GM12872 (cell line): Measurements from ENCODE around the gene TMPRSS7.

Experiments
- TF ChIP-seq, protein P1 (sequence below): IDR thresholded peaks from 3 replicates; pipeline ENCODE4 v1.5.1; 2011; ENCODE audit warnings: low read depth, mild to moderate bottlenecking, low read length, moderate library complexity; ENCODE audit not compliant: insufficient read depth

TMPRSS7 gene

GRCh38 chr3:112013784-112014143, 20.8 kb upstream of the TMPRSS7 start:
- TF ChIP-seq, protein P1, sequence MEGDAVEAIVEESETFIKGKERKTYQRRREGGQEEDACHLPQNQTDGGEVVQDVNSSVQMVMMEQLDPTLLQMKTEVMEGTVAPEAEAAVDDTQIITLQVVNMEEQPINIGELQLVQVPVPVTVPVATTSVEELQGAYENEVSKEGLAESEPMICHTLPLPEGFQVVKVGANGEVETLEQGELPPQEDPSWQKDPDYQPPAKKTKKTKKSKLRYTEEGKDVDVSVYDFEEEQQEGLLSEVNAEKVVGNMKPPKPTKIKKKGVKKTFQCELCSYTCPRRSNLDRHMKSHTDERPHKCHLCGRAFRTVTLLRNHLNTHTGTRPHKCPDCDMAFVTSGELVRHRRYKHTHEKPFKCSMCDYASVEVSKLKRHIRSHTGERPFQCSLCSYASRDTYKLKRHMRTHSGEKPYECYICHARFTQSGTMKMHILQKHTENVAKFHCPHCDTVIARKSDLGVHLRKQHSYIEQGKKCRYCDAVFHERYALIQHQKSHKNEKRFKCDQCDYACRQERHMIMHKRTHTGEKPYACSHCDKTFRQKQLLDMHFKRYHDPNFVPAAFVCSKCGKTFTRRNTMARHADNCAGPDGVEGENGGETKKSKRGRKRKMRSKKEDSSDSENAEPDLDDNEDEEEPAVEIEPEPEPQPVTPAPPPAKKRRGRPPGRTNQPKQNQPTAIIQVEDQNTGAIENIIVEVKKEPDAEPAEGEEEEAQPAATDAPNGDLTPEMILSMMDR, result no peak

DNA sequence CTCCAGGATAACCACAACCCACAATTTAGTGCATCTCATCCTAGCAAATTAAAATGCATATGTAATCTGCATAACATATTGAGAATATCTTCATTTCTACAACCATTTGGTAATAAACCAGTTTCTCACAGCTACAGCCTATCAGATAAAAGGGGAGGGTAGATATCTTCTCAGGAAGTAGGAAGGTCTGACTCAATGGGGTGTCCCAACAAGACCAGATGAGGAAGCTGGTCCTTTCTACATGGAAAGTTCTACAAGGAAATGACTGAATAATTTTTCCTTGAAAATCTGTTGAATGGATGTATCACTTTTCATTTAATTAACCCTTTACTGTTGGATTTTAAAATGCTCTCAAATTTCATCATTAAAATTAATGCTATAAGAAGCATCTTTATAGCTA, 17.4 kb upstream of the TMPRSS7 start:
- TF ChIP-seq, protein P1, result no peak

- TF ChIP-seq, protein P1, result no peak
Measured at GRCh38 chr3:112018712-112019111, 15.8 kb upstream of the TMPRSS7 start.

DNA sequence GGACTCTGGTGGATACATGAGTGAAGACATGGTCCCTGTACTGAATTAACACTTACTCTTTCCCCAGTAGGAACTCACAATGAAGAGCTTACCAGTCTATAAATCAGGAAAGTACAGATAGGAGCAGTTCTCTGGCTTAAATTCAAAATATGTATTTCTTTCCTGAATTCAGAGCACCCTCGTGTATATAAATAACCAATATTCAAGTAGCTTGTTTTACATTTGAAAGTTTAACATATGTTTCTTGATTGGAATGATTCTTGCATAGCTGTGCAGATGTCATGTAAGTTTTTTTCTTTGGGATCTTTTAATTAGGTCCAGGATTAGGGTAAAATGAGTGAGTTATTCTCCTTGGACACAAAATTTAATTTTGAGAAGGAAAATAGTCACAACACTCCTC, 14.8 kb upstream of the TMPRSS7 start:
- TF ChIP-seq, protein P1, result no peak

DNA sequence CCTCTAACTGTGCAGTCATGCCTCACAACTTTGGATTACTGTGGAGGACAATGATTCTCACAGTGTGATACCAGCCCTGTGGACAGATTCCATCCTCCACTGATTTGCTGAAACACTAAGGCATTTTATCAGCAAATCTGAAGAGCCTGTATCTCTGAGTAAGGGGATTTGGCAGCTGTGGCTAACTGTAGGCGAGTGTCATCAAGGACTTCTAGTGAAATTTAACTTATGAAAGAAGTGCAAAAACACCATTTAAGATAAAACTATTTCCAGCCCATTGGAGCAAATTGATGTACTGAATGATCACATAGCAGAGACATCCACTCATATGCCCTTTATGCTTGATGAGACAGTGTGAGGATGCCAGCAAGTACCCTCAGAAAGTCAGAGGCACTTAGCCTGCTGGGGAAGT, 13.9 kb upstream of the TMPRSS7 start:
- TF ChIP-seq, protein P1, result no peak

DNA sequence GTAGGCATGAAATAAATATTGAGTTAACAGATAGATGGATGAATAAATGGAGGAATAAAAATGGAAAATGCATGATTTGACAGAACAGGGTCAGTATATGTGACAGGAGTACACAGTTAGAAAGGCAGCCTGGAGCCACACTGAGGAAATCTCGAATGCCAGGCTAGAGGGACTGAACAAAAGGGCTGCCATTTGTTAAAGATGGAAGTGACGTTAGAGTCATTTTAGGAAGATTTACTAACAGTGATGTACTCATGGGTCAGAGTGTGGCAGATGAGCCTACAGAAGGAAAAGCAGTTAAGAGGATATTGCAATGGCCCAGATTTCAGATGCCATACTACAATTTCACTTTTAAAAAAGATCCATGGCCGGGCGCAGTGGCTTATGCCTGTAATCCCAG, 7.4 kb upstream of the TMPRSS7 start:
- TF ChIP-seq, protein P1, result no peak

DNA sequence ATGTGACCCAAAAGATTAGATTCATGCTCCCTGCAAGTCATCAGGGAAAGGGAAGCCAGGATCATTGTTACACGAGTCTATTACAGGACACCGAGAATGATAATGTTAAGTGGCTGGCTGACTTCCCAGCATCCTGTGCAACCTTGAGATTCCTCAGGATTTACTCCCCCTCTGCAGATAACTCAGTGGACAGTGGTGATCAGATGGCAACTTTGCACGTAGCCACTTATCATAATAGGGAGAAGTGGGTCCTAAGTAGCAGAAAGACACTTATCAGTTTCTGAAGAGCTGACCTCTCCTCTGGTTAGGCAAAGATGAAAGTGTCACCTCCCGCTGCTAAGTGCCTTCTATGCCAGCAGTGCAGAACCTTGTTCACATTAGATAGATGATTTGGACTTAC, 6.7 kb upstream of the TMPRSS7 start:
- TF ChIP-seq, protein P1, result no peak

- TF ChIP-seq, protein P1, result no peak
Measured at GRCh38 chr3:112030901-112031300, 3.6 kb upstream of the TMPRSS7 start.
